ENCODE measurements around the gene SFXN5.

DNA sequence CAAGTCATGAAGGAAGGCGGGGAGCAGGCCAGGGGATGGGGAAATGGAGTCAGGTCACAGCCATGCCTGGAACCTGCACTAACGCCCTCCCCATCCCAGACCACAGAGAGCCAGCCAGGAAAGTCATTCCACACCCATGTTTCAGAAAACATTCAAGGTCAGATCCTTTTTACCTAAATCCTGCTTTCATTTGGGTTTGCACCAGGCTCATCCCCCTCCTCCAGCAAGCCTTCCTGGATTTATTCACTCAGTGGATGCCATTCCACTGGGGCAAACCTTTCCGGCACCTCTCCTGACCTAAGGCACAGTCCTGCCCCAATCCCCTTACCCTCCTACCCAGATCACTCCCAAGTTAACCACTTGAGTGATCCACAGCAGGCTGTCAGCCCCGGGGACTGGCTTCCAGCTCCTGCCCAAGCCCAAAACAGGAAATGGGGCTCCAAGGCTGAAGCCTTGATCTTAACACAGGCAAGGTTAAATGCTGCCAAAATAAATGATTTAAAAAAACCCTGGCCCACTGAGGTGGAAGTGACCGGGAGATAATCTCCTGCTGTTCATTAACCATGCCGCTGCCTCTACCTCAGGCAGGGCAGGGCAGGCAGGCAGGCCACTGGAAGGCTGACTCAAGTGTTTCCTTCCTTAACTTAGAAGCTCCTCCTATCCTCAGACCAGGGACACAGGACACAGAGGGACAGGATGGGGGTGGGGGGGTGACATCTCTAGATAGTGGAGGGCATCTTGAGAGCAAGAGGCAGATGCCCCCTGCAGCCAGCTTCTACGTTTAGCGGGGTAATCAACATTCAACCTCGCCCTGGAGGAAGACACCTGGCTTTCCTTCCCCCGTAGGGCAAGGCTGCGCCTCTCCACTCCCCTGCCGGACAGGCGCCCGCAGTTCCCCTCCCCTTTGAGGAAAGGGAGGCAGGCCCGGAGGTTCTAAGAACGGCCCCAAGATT, 39.8 kb upstream of the SFXN5 start:
- TF ChIP-seq CTCF (IDR thresholded peaks at IDR 0.05; ENCODE audit: low read length) (no peak), EZH2 (IDR thresholded peaks at IDR 0.05; ENCODE audit: borderline replicate concordance, low read length) (no peak)
